ENCODE results near the gene ZBTB38.

GRCh38 chr3:141342386-141342785 is 25.9 kb upstream of the ZBTB38 start:
- TF ChIP-seq CTCF (IDR thresholded peaks at IDR 0.05) (no peak), POLR2A (IDR thresholded peaks at IDR 0.05) (no peak), EP300 (IDR thresholded peaks at IDR 0.05) (no peak)

All from tibial nerve (tissue), 4 donors.